Measurements from ENCODE around the gene HMGXB3. TPM values are rescaled to one million over a fixed set of nuclear protein-coding genes. Genes with fewer than 3 reads are reported as not detected.
"Not testable (repeated sequence)": the region's sequence is repeated elsewhere in the genome, so short reads cannot be mapped to it uniquely, and the experiment has no call there.

The HMGXB3 gene
- total RNA-seq, 2 experiments from 2014 or later = 30.4 to 32.6 TPM

- intact Hi-C loops (cut with micrococcal nuclease) = no loop called here
- DNase-seq (peak; percentile 50), ATAC-seq (peak; percentile 66)
- Mint-ChIP-seq H3K36me3 (ENCODE audit: low read depth) (no peaks in the 10 kb centered on the region), H3K4me1 (ENCODE audit: low read depth) (peaks cover 11% of the 10 kb centered on the region), H3K27me3 (peaks cover 21% of the 10 kb centered on the region), H3K4me3 (no peak overlapping the region), H3K9me3 (no peaks in the 10 kb centered on the region), H3K27ac (no peak overlapping the region)
- POLR2A ChIA-PET = no interaction called here
- no peak for TF ChIP-seq CTCF (IDR thresholded peaks at IDR 0.05)
- CTCF ChIA-PET = no interaction called here
Measured at GRCh38 chr5:150081541-150082283, 81.2 kb downstream of the HMGXB3 start.

- Mint-ChIP-seq H3K27me3 (peaks cover 25% of the 10 kb centered on the region), H3K4me1 (ENCODE audit: low read depth) (peaks cover 11% of the 10 kb centered on the region), H3K36me3 (ENCODE audit: low read depth) (no peaks in the 10 kb centered on the region), H3K4me3 (no peak overlapping the region), H3K9me3 (no peaks in the 10 kb centered on the region), H3K27ac (no peak overlapping the region)
- intact Hi-C loops (cut with micrococcal nuclease) = no loop called here
- no peak for DNase-seq
- ChIA-PET POLR2A (no interaction called here), CTCF (no interaction called here)
- no peak for TF ChIP-seq CTCF (IDR thresholded peaks at IDR 0.05)
- no peak for ATAC-seq
Measured at GRCh38 chr5:150082374-150082773, 81.8 kb downstream of the HMGXB3 start.

- CTCF ChIA-PET = no interaction called here
- ATAC-seq = no peak
- TF ChIP-seq CTCF (IDR thresholded peaks at IDR 0.05) = no peak
- peaks cover 11% of the 10 kb centered on the region for H3K4me1 Mint-ChIP-seq (ENCODE audit: low read depth)
- no peak overlapping the region for H3K27ac Mint-ChIP-seq
- no peak overlapping the region for H3K4me3 Mint-ChIP-seq
- peaks cover 25% of the 10 kb centered on the region for H3K27me3 Mint-ChIP-seq
- H3K36me3 Mint-ChIP-seq (ENCODE audit: low read depth) = no peaks in the 10 kb centered on the region
- no peak for DNase-seq
- POLR2A ChIA-PET = no interaction called here
- no peaks in the 10 kb centered on the region for H3K9me3 Mint-ChIP-seq
- intact Hi-C loops (cut with micrococcal nuclease) = no loop called here
Measured at GRCh38 chr5:150082889-150083288, 82.3 kb downstream of the HMGXB3 start.

GRCh38 chr5:150084754-150085153, 84.2 kb downstream of the HMGXB3 start:
- DNase-seq; POLR2A ChIA-PET; H3K9me3 Mint-ChIP-seq; CTCF ChIA-PET; H3K27ac Mint-ChIP-seq; ATAC-seq; H3K36me3 Mint-ChIP-seq (ENCODE audit: low read depth); H3K4me3 Mint-ChIP-seq; intact Hi-C loops (cut with micrococcal nuclease): not testable (repeated sequence)
- H3K27me3 Mint-ChIP-seq = peaks cover 28% of the 10 kb centered on the region
- H3K4me1 Mint-ChIP-seq (ENCODE audit: low read depth) = peaks cover 11% of the 10 kb centered on the region

- CTCF ChIA-PET = no interaction called here
- no peaks in the 10 kb centered on the region for H3K9me3 Mint-ChIP-seq
- ATAC-seq (no peak), DNase-seq (no peak)
- H3K36me3 Mint-ChIP-seq (ENCODE audit: low read depth) = no peaks in the 10 kb centered on the region
- intact Hi-C loops (cut with micrococcal nuclease) = no loop called here
- no peak overlapping the region for H3K4me3 Mint-ChIP-seq
- peaks cover 28% of the 10 kb centered on the region for H3K27me3 Mint-ChIP-seq
- POLR2A ChIA-PET = interaction anchor here (1.0 kb wide), 1 partner anchor 38 kb away, joined by 4 read pairs; no protein-coding TSS in a partner anchor
- no peak for TF ChIP-seq CTCF (IDR thresholded peaks at IDR 0.05)
- H3K27ac Mint-ChIP-seq = no peak overlapping the region
- H3K4me1 Mint-ChIP-seq (ENCODE audit: low read depth) = peaks cover 11% of the 10 kb centered on the region
Measured at GRCh38 chr5:150085191-150085912, 84.8 kb downstream of the HMGXB3 start.
